HL-60 (cell line): ENCODE data around the gene GUCD1.

Experiments used
- DNase-seq, 2 experiments: peaks; one replicate each; pipeline ENCODE4 v3.0.0-alpha.2; 2010 to 2020; ENCODE audit warnings: low read depth in 1 of 2, low spot score in 1 of 2
- H3K27ac ChIP-seq: fragments of 250-450 bp; sonication (Bioruptor Pico); replicated peaks from 2 replicates; pipeline ENCODE4 v1.5.1; 2020; ENCODE audit warnings: mild to moderate bottlenecking, moderate library complexity
- H3K27me3 ChIP-seq: fragments of 250-450 bp; sonication (Bioruptor Pico); 2 replicates; pipeline ENCODE4 v1.5.1; 2021; ENCODE audit warnings: mild to moderate bottlenecking, moderate library complexity; ENCODE audit not compliant: insufficient read depth, poor library complexity, severe bottlenecking
- H3K4me3 ChIP-seq: replicated peaks from 2 replicates; pipeline ENCODE4 v1.5.1; 2011; ENCODE audit warnings: mild to moderate bottlenecking, control low read depth, low read length; ENCODE audit not compliant: insufficient read depth
- CTCF ChIP-seq: IDR thresholded peaks from one replicate; pipeline ENCODE4 v1.5.1; 2011; ENCODE audit warnings: low read length, control low read depth, inconsistent platforms; ENCODE audit not compliant: insufficient read depth
- GABPA ChIP-seq: IDR thresholded peaks from 2 replicates; pipeline ENCODE4 v1.6.1; 2012; ENCODE audit warnings: low read depth
- POLR2AphosphoS5 ChIP-seq: IDR thresholded peaks from 2 replicates; pipeline ENCODE4 v1.6.1; 2012; ENCODE audit warnings: low read depth
- REST ChIP-seq: IDR thresholded peaks from 2 replicates; pipeline ENCODE4 v1.6.1; 2012; ENCODE audit warnings: low read depth; ENCODE audit not compliant: insufficient replicate concordance
- SPI1 ChIP-seq: IDR thresholded peaks from 2 replicates; pipeline ENCODE4 v1.6.1; 2012; ENCODE audit warnings: low read depth, mild to moderate bottlenecking, borderline replicate concordance

The GUCD1 gene

GRCh38 chr22:24564376-24565058, 9.6 kb upstream of the GUCD1 start:
- no peaks in the 10 kb centered on the region for H3K27me3 ChIP-seq
- TF ChIP-seq POLR2AphosphoS5: no peak
- TF ChIP-seq GABPA: no peak
- TF ChIP-seq SPI1: no peak
- TF ChIP-seq CTCF: no peak
- TF ChIP-seq REST: no peak
- no peak for DNase-seq
- no peak overlapping the region for H3K27ac ChIP-seq
- H3K4me3 ChIP-seq: no peak overlapping the region

GRCh38 chr22:24563246-24563645, 8.3 kb upstream of the GUCD1 start:
- no peak overlapping the region for H3K27ac ChIP-seq
- H3K4me3 ChIP-seq: no peak overlapping the region
- DNase-seq: no peak
- no peak for TF ChIP-seq REST
- no peak for TF ChIP-seq SPI1
- no peak for TF ChIP-seq POLR2AphosphoS5
- TF ChIP-seq CTCF: no peak
- no peak for TF ChIP-seq GABPA
- H3K27me3 ChIP-seq: no peaks in the 10 kb centered on the region

- Histone ChIP-seq H3K27me3 (no peaks in the 10 kb centered on the region), H3K27ac (no peak overlapping the region), H3K4me3 (no peak overlapping the region)
- TF ChIP-seq SPI1: no peak
- TF ChIP-seq POLR2AphosphoS5: no peak
- no peak for TF ChIP-seq CTCF
- no peak for TF ChIP-seq GABPA
- TF ChIP-seq REST: no peak
- DNase-seq: no peak
These were observed 4.5 kb upstream of the GUCD1 start for GRCh38 chr22:24559471-24559870.
